Endothelial cell of umbilical vein (primary cell): ENCODE results near the gene CXCR2. TPM values are rescaled to one million over a fixed set of nuclear protein-coding genes. Genes with fewer than 3 reads are reported as not detected.

Experiments used
- BruUV-seq: library from RNA; stranded (reverse); fragments of 400-500 nt; replicated peaks from 2 replicates; lab custom pipeline; 2021; lab: Mats Ljungman, UMichigan
- CTCF ChIA-PET: fragments of 300-600, 350-600 bp; sonication (Branson Sonifier 250); formaldehyde crosslinking; loops from one replicate; lab custom pipeline; 2021; ENCODE audit warnings: antibody characterized with exemption, inconsistent platforms; lab: Charles Lee
- POLR2A ChIA-PET: fragments of 300-600, 350-600 bp; sonication (Branson Sonifier 250); formaldehyde crosslinking; loops from one replicate; lab custom pipeline; 2021; ENCODE audit warnings: antibody characterized with exemption, inconsistent platforms; lab: Charles Lee
- DNase-seq: peaks from one replicate; pipeline ENCODE4 v3.0.0-alpha.2; 2011; ENCODE audit warnings: low read depth, low spot score
- FAIRE-seq: peaks from 2 replicates; lab custom pipeline; 2011; peaks lifted over from hg19 to GRCh38; lab: Jason Lieb, UNC
- H2AFZ ChIP-seq: 2 replicates; pipeline ENCODE4 v1.6.0; 2012; ENCODE audit warnings: low read depth, low read length, control low read depth, inconsistent platforms
- H3K27ac ChIP-seq: 2 replicates; pipeline ENCODE4 v1.5.1; 2011; ENCODE audit warnings: low read depth, mild to moderate bottlenecking, control low read depth, low read length, moderate library complexity; ENCODE audit not compliant: insufficient read depth
- H3K27me3 ChIP-seq, 2 experiments: 2 replicates each; pipeline versions ENCODE4 v1.6.0 to v1.6.1; 2011; ENCODE audit warnings: low read length in 2 of 2, mixed read lengths in 1 of 2; ENCODE audit not compliant: control insufficient read depth in 2 of 2, insufficient read depth in 2 of 2
- H3K36me3 ChIP-seq, 2 experiments: 2 replicates in 1 of 2; 3 replicates in 1 of 2; pipeline ENCODE4 v1.5.1; 2011; ENCODE audit warnings: low read length in 2 of 2, mild to moderate bottlenecking in 1 of 2, moderate library complexity in 1 of 2; ENCODE audit not compliant: control insufficient read depth in 2 of 2, insufficient read depth in 2 of 2; ENCODE audit errors: extremely low read depth in 1 of 2
- H3K4me1 ChIP-seq: 3 replicates; pipeline ENCODE4 v1.5.1; 2011; ENCODE audit warnings: mild to moderate bottlenecking, low read length; ENCODE audit not compliant: control insufficient read depth, insufficient read depth; ENCODE audit errors: extremely low read depth
- H3K4me2 ChIP-seq: 2 replicates; pipeline ENCODE4 v1.6.1; 2011; ENCODE audit warnings: low read length, control low read depth, mixed read lengths; ENCODE audit not compliant: insufficient read depth
- H3K4me3 ChIP-seq, 3 experiments: fragments of 200-600 bp in 1 of 3; sonication (generic), shearing (Covaris generic) in 1 of 3; replicated peaks in 1 of 3; 2 replicates each; pipeline ENCODE4 v1.5.1; 2011 to 2016; ENCODE audit warnings: control low read depth in 3 of 3, low read length in 3 of 3, mild to moderate bottlenecking in 2 of 3, inconsistent platforms in 1 of 3, low read depth in 1 of 3, moderate library complexity in 1 of 3; ENCODE audit not compliant: insufficient read depth in 1 of 3
- H3K79me2 ChIP-seq: 2 replicates; pipeline ENCODE4 v1.6.0; 2012; ENCODE audit warnings: low read length, inconsistent platforms; ENCODE audit not compliant: control insufficient read depth, insufficient read depth
- H3K9ac ChIP-seq: replicated peaks from 2 replicates; pipeline ENCODE3; 2011; ENCODE audit warnings: low read length, control low read depth; ENCODE audit not compliant: insufficient read depth; ENCODE audit errors: extremely low read depth
- H3K9me1 ChIP-seq: replicated peaks from 3 replicates; pipeline ENCODE4 v1.6.0; 2011; ENCODE audit warnings: mild to moderate bottlenecking, low read length; ENCODE audit not compliant: control insufficient read depth, insufficient read depth; ENCODE audit errors: extremely low read depth
- H3K9me3 ChIP-seq: replicated peaks from 2 replicates; pipeline ENCODE4 v1.5.1; 2012; ENCODE audit warnings: low read length, inconsistent platforms; ENCODE audit not compliant: control insufficient read depth, insufficient read depth
- H4K20me1 ChIP-seq: replicated peaks from 2 replicates; pipeline ENCODE3; 2011; ENCODE audit warnings: mild to moderate bottlenecking, low read length; ENCODE audit not compliant: control insufficient read depth, insufficient read depth; ENCODE audit errors: extremely low read depth
- MYC ChIP-seq: IDR thresholded peaks from one replicate; pipeline ENCODE4 v1.6.1; 2011; ENCODE audit warnings: mild to moderate bottlenecking, low read depth, low read length
- POLR2A ChIP-seq: IDR thresholded peaks from 2 replicates; pipeline ENCODE4 v1.6.1; 2012; ENCODE audit warnings: low read depth, mild to moderate bottlenecking, control low read depth, low read length
- dilution Hi-C: fragments of 300-500 bp; cut with MboI; formaldehyde crosslinking; loops from one replicate; pipeline ENCODE4 v1.15.0; 2019; ENCODE audit warnings: low sequenced_read_pairs; ENCODE audit not compliant: extremely low pct_ligation_motif_present
- intact Hi-C: fragments of 100-400 bp; cut with micrococcal nuclease; formaldehyde crosslinking; loops from one replicate; pipeline ENCODE4 v1.10.0; 2022
- polyA plus RNA-seq, 4 experiments: library from polyadenylated mRNA; depleted of rRNA in 3 of 4; stranded (reverse) in 3 of 4; unstranded in 1 of 4; fragments of >200 nt; gene quantifications; 2 replicates each; pipeline versions ENCODE4 v1.2.1 to v1.2.3, GENCODE V29; 2011 to 2012; ENCODE audit warnings: missing spikeins in 1 of 4
- total RNA-seq: library from RNA; stranded (reverse); gene quantifications from 2 replicates; pipeline ENCODE4 v1.2.3, GENCODE V29; 2021
- TF ChIP-seq, protein P1 (sequence below), 2 donors: IDR thresholded peaks; 1 replicate in 1 of 2; 2 replicates in 1 of 2; pipeline ENCODE4 v1.5.1; 2011; ENCODE audit warnings: low read length in 2 of 2, mild to moderate bottlenecking in 2 of 2, moderate library complexity in 2 of 2, control low read depth in 1 of 2, inconsistent platforms in 1 of 2, low read depth in 1 of 2; ENCODE audit not compliant: insufficient read depth in 1 of 2; ENCODE audit errors: extremely low read depth in 1 of 2

The CXCR2 gene
- total and polyA plus RNA-seq, 2 donors (not counting 3 experiments of a cell fraction or from before 2014, with no cell fraction given) = not detected

DNA sequence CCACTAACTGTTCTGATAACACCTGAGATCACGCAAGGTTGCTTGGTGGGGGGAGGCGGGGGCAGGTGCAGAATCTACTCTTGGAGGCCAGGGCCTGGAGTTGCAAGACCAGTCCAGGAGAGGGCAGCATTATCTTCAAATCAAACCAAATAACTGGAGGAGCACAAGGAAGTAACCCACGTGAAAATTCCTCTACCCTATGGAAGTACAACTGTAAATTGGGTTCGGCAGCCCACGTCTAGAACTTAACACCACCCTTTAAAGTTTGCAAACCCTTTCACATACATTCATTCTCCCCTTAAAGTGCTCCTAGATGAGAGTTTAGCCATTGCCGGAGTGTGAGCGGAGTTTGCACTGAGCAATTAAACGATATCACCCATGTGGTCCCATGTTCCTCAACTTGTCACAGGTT lies 60.5 kb downstream of the CXCR2 start:
- no peak overlapping the region for H3K4me2 ChIP-seq
- H3K9ac ChIP-seq = no peak overlapping the region
- dilution Hi-C loops = no loop called here
- no peaks in the 10 kb centered on the region for H3K36me3 ChIP-seq
- no peak overlapping the region for H3K27ac ChIP-seq
- no peaks in the 10 kb centered on the region for H3K79me2 ChIP-seq
- intact Hi-C loops = loop anchor here (1.0 to 5.0 kb wide), 7 partner anchors 31 to 281 kb away; partner anchors contain the start of genes AAMP, ARPC2 and PNKD
- H3K4me1 ChIP-seq = no peaks in the 10 kb centered on the region
- peak; percentile 73 for DNase-seq
- H3K4me3 ChIP-seq = no peak overlapping the region
- H4K20me1 ChIP-seq = no peaks in the 10 kb centered on the region
- H2AFZ ChIP-seq = peak overlapping the region; percentile 47
- TF ChIP-seq, protein P1, sequence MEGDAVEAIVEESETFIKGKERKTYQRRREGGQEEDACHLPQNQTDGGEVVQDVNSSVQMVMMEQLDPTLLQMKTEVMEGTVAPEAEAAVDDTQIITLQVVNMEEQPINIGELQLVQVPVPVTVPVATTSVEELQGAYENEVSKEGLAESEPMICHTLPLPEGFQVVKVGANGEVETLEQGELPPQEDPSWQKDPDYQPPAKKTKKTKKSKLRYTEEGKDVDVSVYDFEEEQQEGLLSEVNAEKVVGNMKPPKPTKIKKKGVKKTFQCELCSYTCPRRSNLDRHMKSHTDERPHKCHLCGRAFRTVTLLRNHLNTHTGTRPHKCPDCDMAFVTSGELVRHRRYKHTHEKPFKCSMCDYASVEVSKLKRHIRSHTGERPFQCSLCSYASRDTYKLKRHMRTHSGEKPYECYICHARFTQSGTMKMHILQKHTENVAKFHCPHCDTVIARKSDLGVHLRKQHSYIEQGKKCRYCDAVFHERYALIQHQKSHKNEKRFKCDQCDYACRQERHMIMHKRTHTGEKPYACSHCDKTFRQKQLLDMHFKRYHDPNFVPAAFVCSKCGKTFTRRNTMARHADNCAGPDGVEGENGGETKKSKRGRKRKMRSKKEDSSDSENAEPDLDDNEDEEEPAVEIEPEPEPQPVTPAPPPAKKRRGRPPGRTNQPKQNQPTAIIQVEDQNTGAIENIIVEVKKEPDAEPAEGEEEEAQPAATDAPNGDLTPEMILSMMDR (IDR thresholded peaks at IDR 0.05; ENCODE audit: extremely low read depth in 1 of 2, insufficient read depth in 1 of 2, low read depth in 1 of 2, low read length in 2 of 2) = peak; percentile 76 to 77
- TF ChIP-seq MYC (no peak), POLR2A (no peak)
- CTCF ChIA-PET = interaction anchor here (1.0 kb wide), 1 partner anchor 43 kb away, joined by 3 read pairs; no protein-coding TSS in a partner anchor
- BruUV-seq = no TSS peak
- no peaks in the 10 kb centered on the region for H3K9me1 ChIP-seq
- no peaks in the 10 kb centered on the region for H3K9me3 ChIP-seq
- FAIRE-seq = peak; percentile 90
- POLR2A ChIA-PET = no interaction called here
- H3K27me3 ChIP-seq = peaks cover 3 to 10% of the 10 kb centered on the region in 2 experiments

Other genes starting within 250 kb of the CXCR2 start
- 35.6 and 52.1 TPM in 2 replicates for gene TNS1, start 123.0 kb upstream of the CXCR2 start, total RNA-seq
- 9.9 and 11.0 TPM in 2 replicates for gene TNS1, start 123.0 kb upstream of the CXCR2 start, polyA plus RNA-seq
- not detected in 2 replicates for gene RUFY4, start 56.8 kb upstream of the CXCR2 start, total RNA-seq
- not detected in 2 replicates for gene RUFY4, start 56.8 kb upstream of the CXCR2 start, polyA plus RNA-seq
- gene CXCR1, start 40.9 kb downstream of the CXCR2 start, total RNA-seq = not detected in 2 replicates
- gene CXCR1, start 40.9 kb downstream of the CXCR2 start, polyA plus RNA-seq = not detected in 2 replicates
- 455 and 483 TPM in 2 replicates for gene ARPC2, start 91.2 kb downstream of the CXCR2 start, total RNA-seq
- 417 and 433 TPM in 2 replicates for gene ARPC2, start 91.2 kb downstream of the CXCR2 start, polyA plus RNA-seq
- 0.60 and 0.75 TPM in 2 replicates for gene GPBAR1, start 135.0 kb downstream of the CXCR2 start, total RNA-seq
- 0.14 TPM in 2 replicates for gene GPBAR1, start 135.0 kb downstream of the CXCR2 start, polyA plus RNA-seq
- 59.7 and 69.3 TPM in 2 replicates for gene AAMP, start 144.1 kb downstream of the CXCR2 start, total RNA-seq
- gene AAMP, start 144.1 kb downstream of the CXCR2 start, polyA plus RNA-seq = 84.4 and 99.0 TPM in 2 replicates
- 56.1 and 56.6 TPM in 2 replicates for gene PNKD, start 144.5 kb downstream of the CXCR2 start, total RNA-seq
- gene PNKD, start 144.5 kb downstream of the CXCR2 start, polyA plus RNA-seq = 88.3 and 98.9 TPM in 2 replicates
- 141 and 159 TPM in 2 replicates for gene TMBIM1, start 166.5 kb downstream of the CXCR2 start, total RNA-seq
- gene TMBIM1, start 166.5 kb downstream of the CXCR2 start, polyA plus RNA-seq = 229 and 243 TPM in 2 replicates
- gene CATIP, start 230.8 kb downstream of the CXCR2 start, total RNA-seq = not detected in 2 replicates
- not detected in 2 replicates for gene CATIP, start 230.8 kb downstream of the CXCR2 start, polyA plus RNA-seq